Nephron progenitor cell (in vitro differentiated cells): ENCODE results near the gene PTPRK.

Experiments
- DNase-seq: peaks from one replicate; pipeline ENCODE4 v3.0.0; 2021
- H3K27ac Mint-ChIP-seq: 2 replicates; pipeline ENCODE4 v1.8.0; 2021; ENCODE audit warnings: mild to moderate bottlenecking, moderate library complexity, mixed read lengths
- H3K27me3 Mint-ChIP-seq: 2 replicates; pipeline ENCODE4 v1.8.0; 2021; ENCODE audit warnings: mild to moderate bottlenecking, low read depth, mixed read lengths; ENCODE audit not compliant: poor library complexity
- H3K36me3 Mint-ChIP-seq: 2 replicates; pipeline ENCODE4 v1.8.0; 2021; ENCODE audit warnings: low read depth, mixed read lengths
- H3K4me1 Mint-ChIP-seq: 2 replicates; pipeline ENCODE4 v1.8.0; 2021; ENCODE audit warnings: mixed read lengths
- H3K4me3 Mint-ChIP-seq: 2 replicates; pipeline ENCODE4 v1.8.0; 2021; ENCODE audit warnings: mild to moderate bottlenecking, moderate library complexity, mixed read lengths
- H3K9me3 Mint-ChIP-seq: 2 replicates; pipeline ENCODE4 v1.8.0; 2021; ENCODE audit warnings: mild to moderate bottlenecking, moderate library complexity, mixed read lengths
- TF ChIP-seq, protein P1 (sequence below): fragments of 200-600 bp; sonication (generic); IDR thresholded peaks from 2 replicates; pipeline ENCODE4 v1.5.0; 2021; ENCODE audit warnings: antibody characterized with exemption

PTPRK gene

GRCh38 chr6:128351255-128351514 is 169.2 kb downstream of the PTPRK start:
- no peak for DNase-seq
- TF ChIP-seq, protein P1, sequence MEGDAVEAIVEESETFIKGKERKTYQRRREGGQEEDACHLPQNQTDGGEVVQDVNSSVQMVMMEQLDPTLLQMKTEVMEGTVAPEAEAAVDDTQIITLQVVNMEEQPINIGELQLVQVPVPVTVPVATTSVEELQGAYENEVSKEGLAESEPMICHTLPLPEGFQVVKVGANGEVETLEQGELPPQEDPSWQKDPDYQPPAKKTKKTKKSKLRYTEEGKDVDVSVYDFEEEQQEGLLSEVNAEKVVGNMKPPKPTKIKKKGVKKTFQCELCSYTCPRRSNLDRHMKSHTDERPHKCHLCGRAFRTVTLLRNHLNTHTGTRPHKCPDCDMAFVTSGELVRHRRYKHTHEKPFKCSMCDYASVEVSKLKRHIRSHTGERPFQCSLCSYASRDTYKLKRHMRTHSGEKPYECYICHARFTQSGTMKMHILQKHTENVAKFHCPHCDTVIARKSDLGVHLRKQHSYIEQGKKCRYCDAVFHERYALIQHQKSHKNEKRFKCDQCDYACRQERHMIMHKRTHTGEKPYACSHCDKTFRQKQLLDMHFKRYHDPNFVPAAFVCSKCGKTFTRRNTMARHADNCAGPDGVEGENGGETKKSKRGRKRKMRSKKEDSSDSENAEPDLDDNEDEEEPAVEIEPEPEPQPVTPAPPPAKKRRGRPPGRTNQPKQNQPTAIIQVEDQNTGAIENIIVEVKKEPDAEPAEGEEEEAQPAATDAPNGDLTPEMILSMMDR: no peak
- peak overlapping the region; percentile 66 for H3K27ac Mint-ChIP-seq

GRCh38 chr6:128350416-128351254 is 169.8 kb downstream of the PTPRK start:
- TF ChIP-seq, protein P1: no peak
- H3K36me3 Mint-ChIP-seq: no peaks in the 10 kb centered on the region
- no peaks in the 10 kb centered on the region for H3K27me3 Mint-ChIP-seq

More at GRCh38 chr6:128351255-128351514, 169.2 kb downstream of the PTPRK start:
- Mint-ChIP-seq H3K27me3 (no peaks in the 10 kb centered on the region), H3K36me3 (peaks cover 3% of the 10 kb centered on the region), H3K4me3 (no peak overlapping the region), H3K4me1 (peaks cover 36% of the 10 kb centered on the region), H3K9me3 (no peaks in the 10 kb centered on the region)

DNA sequence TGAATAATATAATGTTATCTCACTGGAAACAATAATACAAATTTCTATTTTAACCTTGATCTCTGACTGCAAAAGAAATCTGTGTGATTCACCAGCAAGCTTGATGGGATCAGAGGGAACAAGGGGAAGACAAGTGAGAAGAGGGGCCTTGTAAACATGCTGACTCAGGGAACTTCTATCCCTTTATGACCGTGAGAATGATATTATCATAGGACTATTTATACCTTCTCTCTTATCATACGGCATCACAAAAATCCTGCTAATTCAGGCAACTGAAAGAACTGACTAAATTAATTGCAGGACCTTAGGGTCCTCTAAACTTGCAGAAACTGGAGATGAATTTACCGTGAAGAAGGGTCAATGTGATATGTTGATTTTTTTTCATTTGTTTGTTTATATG is 173.3 kb downstream of the PTPRK start:
- H3K27me3 Mint-ChIP-seq: no peaks in the 10 kb centered on the region
- peaks cover 47% of the 10 kb centered on the region for H3K4me1 Mint-ChIP-seq
- peaks cover 7% of the 10 kb centered on the region for H3K36me3 Mint-ChIP-seq
- H3K9me3 Mint-ChIP-seq: no peaks in the 10 kb centered on the region
- peak overlapping the region; percentile 10 for H3K27ac Mint-ChIP-seq
- DNase-seq: no peak
- TF ChIP-seq, protein P1: no peak
- no peak overlapping the region for H3K4me3 Mint-ChIP-seq

More at GRCh38 chr6:128350416-128351254, 169.8 kb downstream of the PTPRK start:
- Mint-ChIP-seq H3K4me3 (no peak overlapping the region), H3K27ac (peak overlapping the region; percentile 66), H3K4me1 (peaks cover 37% of the 10 kb centered on the region), H3K9me3 (no peaks in the 10 kb centered on the region)
- DNase-seq: no peak

DNA sequence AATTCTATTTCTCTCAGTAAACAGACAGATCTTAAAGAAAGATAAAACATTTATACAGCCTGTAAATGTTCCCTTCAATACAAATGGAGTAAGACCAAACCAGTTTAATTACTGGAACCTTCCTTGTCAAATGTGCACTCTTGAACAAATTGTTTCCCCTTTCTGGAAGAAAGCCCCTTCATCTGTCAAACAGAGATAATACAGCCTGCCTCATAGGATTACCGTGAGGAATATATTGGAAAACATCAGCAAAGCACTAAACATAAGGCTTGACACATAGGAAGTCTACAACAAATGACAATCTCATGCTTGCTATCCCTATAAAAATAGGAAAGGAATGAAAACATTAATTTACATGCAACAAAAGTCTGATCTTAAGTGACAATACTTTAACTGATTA is 173.8 kb downstream of the PTPRK start:
- TF ChIP-seq, protein P1: no peak
- no peak overlapping the region for H3K4me3 Mint-ChIP-seq
- no peak for DNase-seq
- H3K4me1 Mint-ChIP-seq: peaks cover 47% of the 10 kb centered on the region
- H3K36me3 Mint-ChIP-seq: peaks cover 7% of the 10 kb centered on the region
- H3K27ac Mint-ChIP-seq: peak overlapping the region; percentile 22
- no peaks in the 10 kb centered on the region for H3K9me3 Mint-ChIP-seq
- no peaks in the 10 kb centered on the region for H3K27me3 Mint-ChIP-seq

GRCh38 chr6:128345278-128345677 is 175.1 kb downstream of the PTPRK start:
- H3K27me3 Mint-ChIP-seq: no peaks in the 10 kb centered on the region
- no peak for DNase-seq
- H3K4me1 Mint-ChIP-seq: peaks cover 50% of the 10 kb centered on the region
- H3K4me3 Mint-ChIP-seq: no peak overlapping the region
- no peak overlapping the region for H3K27ac Mint-ChIP-seq
- H3K36me3 Mint-ChIP-seq: peaks cover 7% of the 10 kb centered on the region
- no peaks in the 10 kb centered on the region for H3K9me3 Mint-ChIP-seq
- TF ChIP-seq, protein P1: no peak

- TF ChIP-seq, protein P1: no peak
These were observed 176.7 kb downstream of the PTPRK start for GRCh38 chr6:128343706-128344105.

More at GRCh38 chr6:128343706-128344105, 176.7 kb downstream of the PTPRK start:
- H3K27ac Mint-ChIP-seq: no peak overlapping the region
- DNase-seq: no peak
- H3K9me3 Mint-ChIP-seq: no peaks in the 10 kb centered on the region
- H3K27me3 Mint-ChIP-seq: no peaks in the 10 kb centered on the region
- H3K4me1 Mint-ChIP-seq: peaks cover 59% of the 10 kb centered on the region
- H3K4me3 Mint-ChIP-seq: no peak overlapping the region
- H3K36me3 Mint-ChIP-seq: peaks cover 7% of the 10 kb centered on the region
